ENCODE results near the gene KIAA1549. TPM values are rescaled to one million over a fixed set of nuclear protein-coding genes. Genes with fewer than 3 reads are reported as not detected.

KIAA1549 gene
- total and polyA plus RNA-seq, 10 of the 15 experiments (the other 5 are each of a cell fraction or from before 2014, with no cell fraction given) = 0.02 to 0.82 (median 0.22) TPM

- no peaks in the 10 kb centered on the region for H3K9me3 ChIP-seq (replicated peaks; ENCODE audit: control insufficient read depth, insufficient read depth, low read length)
- WGBS (ENCODE audit: insufficient coverage, insufficient replicate concordance, low lambda C conversion rate, missing lambda C conversion rate) = 5% methylated on average over 45 of the region's 68 CpGs
- H4K20me1 ChIP-seq (ENCODE audit: control insufficient read depth, insufficient read depth) = no peaks in the 10 kb centered on the region
- no peaks in the 10 kb centered on the region for H3K4me1 ChIP-seq (ENCODE audit: control insufficient read depth, insufficient read depth, low read length)
- peak overlapping the region; percentile 68 for H3K4me2 ChIP-seq (ENCODE audit: control insufficient read depth, insufficient read depth)
- no peak overlapping the region; the same call in 1 of the 2 replicates for H3K9ac ChIP-seq (ENCODE audit: control insufficient read depth, insufficient read depth, low read length)
- no peaks in the 10 kb centered on the region for H3K36me3 ChIP-seq (ENCODE audit: control insufficient read depth in 2 of 2, insufficient read depth in 2 of 2, low read length in 1 of 2)
- FAIRE-seq (no peak), DNase-seq (ENCODE audit: low read depth, low spot score) (no peak), ATAC-seq (peak; percentile 39)
- intact Hi-C loops (cut with micrococcal nuclease; ENCODE audit: unreplicated experiment) = loop anchor here (1.0 kb wide), 1 partner anchor 94 kb away; no protein-coding TSS in a partner anchor
- H2AFZ ChIP-seq (ENCODE audit: control insufficient read depth, low read depth, low read length) = peak overlapping the region; percentile 0; the same call in 1 of the 2 replicates
- BruUV-seq (replicated peaks) = TSS peak; percentile 67
- no peaks in the 10 kb centered on the region for H3K79me2 ChIP-seq (ENCODE audit: control insufficient read depth, insufficient read depth, low read length)
- H3K27me3 ChIP-seq (replicated peaks in 1 of 2; ENCODE audit: control insufficient read depth in 2 of 2, insufficient read depth in 2 of 2, low read length in 1 of 2) = peaks cover 8% of the 10 kb centered on the region in 2 experiments
- H3K4me3 ChIP-seq = peak overlapping the region; percentile 73; the same call in 1 of the 2 replicates
- H3K27ac ChIP-seq (ENCODE audit: control insufficient read depth, insufficient read depth) = no peak overlapping the region
- ChIA-PET SMC1A (ENCODE audit: uncharacterized antibody, unreplicated experiment) (interaction anchor here (2.2 kb wide), 1 partner anchor 94 kb away, joined by 8 read pairs; no protein-coding TSS in a partner anchor), CTCF (interaction anchor here (1.1 to 1.5 kb wide), 3 partner anchors 27 to 94 kb away, joined by 3 to 10 read pairs (median 3); no protein-coding TSS in a partner anchor), RAD21 (ENCODE audit: unreplicated experiment) (no interaction called here), POLR2A (no interaction called here)
- 0 out of 2 replicates have a peak, but pooled peaks have one; percentile 4 for TF ChIP-seq YY1 (IDR thresholded peaks at IDR 0.05; ENCODE audit: low read depth, low read length)
- TF ChIP-seq, protein P1, sequence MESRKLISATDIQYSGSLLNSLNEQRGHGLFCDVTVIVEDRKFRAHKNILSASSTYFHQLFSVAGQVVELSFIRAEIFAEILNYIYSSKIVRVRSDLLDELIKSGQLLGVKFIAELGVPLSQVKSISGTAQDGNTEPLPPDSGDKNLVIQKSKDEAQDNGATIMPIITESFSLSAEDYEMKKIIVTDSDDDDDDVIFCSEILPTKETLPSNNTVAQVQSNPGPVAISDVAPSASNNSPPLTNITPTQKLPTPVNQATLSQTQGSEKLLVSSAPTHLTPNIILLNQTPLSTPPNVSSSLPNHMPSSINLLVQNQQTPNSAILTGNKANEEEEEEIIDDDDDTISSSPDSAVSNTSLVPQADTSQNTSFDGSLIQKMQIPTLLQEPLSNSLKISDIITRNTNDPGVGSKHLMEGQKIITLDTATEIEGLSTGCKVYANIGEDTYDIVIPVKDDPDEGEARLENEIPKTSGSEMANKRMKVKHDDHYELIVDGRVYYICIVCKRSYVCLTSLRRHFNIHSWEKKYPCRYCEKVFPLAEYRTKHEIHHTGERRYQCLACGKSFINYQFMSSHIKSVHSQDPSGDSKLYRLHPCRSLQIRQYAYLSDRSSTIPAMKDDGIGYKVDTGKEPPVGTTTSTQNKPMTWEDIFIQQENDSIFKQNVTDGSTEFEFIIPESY (IDR thresholded peaks at IDR 0.05) = no peak
- in situ Hi-C loops (cut with MboI) = loop anchor here (5.0 kb wide), 1 partner anchor 93 kb away; no protein-coding TSS in a partner anchor
Measured at GRCh38 chr7:138980563-138981291, 462 bp downstream of the KIAA1549 start.
